Prostate gland (tissue), 2 donors: ENCODE measurements around the gene LCE1B.

Source experiments
- CTCF ChIP-seq, 4 experiments: fragments of 200-600 bp in 2 of 4; fragments of 450-650 bp in 2 of 4; sonication (generic) in 2 of 4; IDR thresholded peaks; 1 replicate in 3 of 4; 2 replicates in 1 of 4; pipeline ENCODE4 v1.5.1; 2016 to 2019; ENCODE audit warnings: antibody characterized with exemption in 4 of 4, mild to moderate bottlenecking in 2 of 4, moderate library complexity in 2 of 4
- POLR2A ChIP-seq: fragments of 450-650 bp; IDR thresholded peaks from one replicate; pipeline ENCODE4 v1.6.1; 2016; ENCODE audit warnings: antibody characterized with exemption, mild to moderate bottlenecking

GRCh38 chr1:152783095-152783494, 28.7 kb upstream of the LCE1B start:
- TF ChIP-seq CTCF (IDR thresholded peaks at IDR 0.05) (no peak), POLR2A (no peak)
